Ectodermal cell (in vitro differentiated cells): Measurements from ENCODE around the gene PNKP.

Experiments
- H3K27ac ChIP-seq: 2 replicates; pipeline ENCODE4 v1.7.0; 2013; ENCODE audit warnings: mild to moderate bottlenecking, low read depth, low read length; ENCODE audit not compliant: insufficient read depth, poor library complexity, severe bottlenecking
- H3K27me3 ChIP-seq: 2 replicates; pipeline ENCODE4 v1.7.0; 2013; ENCODE audit warnings: mild to moderate bottlenecking, low read length; ENCODE audit not compliant: insufficient read depth, control insufficient read depth, poor library complexity, severe bottlenecking
- H3K36me3 ChIP-seq: one replicate; pipeline ENCODE4 v1.7.0; 2013; ENCODE audit warnings: low read length; ENCODE audit not compliant: control insufficient read depth, insufficient read depth
- H3K4me1 ChIP-seq: one replicate; pipeline ENCODE4 v1.7.0; 2013; ENCODE audit warnings: low read length; ENCODE audit not compliant: control insufficient read depth, insufficient read depth
- H3K4me3 ChIP-seq: 2 replicates; pipeline ENCODE4 v1.7.0; 2013; ENCODE audit warnings: low read depth, low read length, control low read depth; ENCODE audit not compliant: insufficient read depth
- H3K9me3 ChIP-seq: 2 replicates; pipeline ENCODE4 v1.7.0; 2013; ENCODE audit warnings: mild to moderate bottlenecking, low read length, moderate library complexity; ENCODE audit not compliant: control insufficient read depth
- WGBS, 2 experiments: methylation state at CpG; one replicate each; pipeline ENCODE4 v1.1.7; 2013; ENCODE audit warnings: missing lambda C conversion rate in 2 of 2; 5-methylcytosine and 5-hydroxymethylcytosine counted together

PNKP gene

GRCh38 chr19:49906879-49907564, 39.6 kb upstream of the PNKP start:
- Histone ChIP-seq H3K4me1 (no peaks in the 10 kb centered on the region), H3K36me3 (peaks cover 35% of the 10 kb centered on the region), H3K9me3 (no peaks in the 10 kb centered on the region), H3K27me3 (no peaks in the 10 kb centered on the region), H3K27ac (no peak overlapping the region), H3K4me3 (no peak overlapping the region)
- WGBS, 2 experiments: 93 to 95% methylated on average over 16 of the region's 16 CpGs

DNA sequence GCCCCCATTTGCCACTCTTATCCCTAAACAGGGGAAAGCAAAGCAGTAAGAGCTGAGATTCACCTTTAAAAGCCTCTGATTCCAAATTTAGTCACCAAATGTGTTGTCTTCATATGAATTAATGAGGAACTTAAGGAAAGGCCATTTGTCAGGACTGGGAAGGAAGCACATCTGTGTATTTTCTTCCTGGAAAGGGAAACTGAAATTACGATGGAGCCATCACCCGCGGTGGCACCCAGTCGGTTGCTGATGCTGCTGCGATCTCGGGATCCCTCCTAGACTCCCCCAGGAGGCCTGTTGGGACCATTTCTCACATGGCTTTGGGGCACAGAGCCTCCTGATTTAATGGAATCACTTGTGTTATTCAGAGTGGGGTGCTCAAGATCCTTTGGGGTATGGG, 36.8 kb upstream of the PNKP start:
- no peak overlapping the region for H3K27ac ChIP-seq
- no peak overlapping the region for H3K4me3 ChIP-seq
- WGBS, 2 experiments: 92 to 93% methylated on average over 6 of the region's 6 CpGs
- H3K36me3 ChIP-seq: peaks cover 28% of the 10 kb centered on the region
- H3K27me3 ChIP-seq: no peaks in the 10 kb centered on the region
- no peaks in the 10 kb centered on the region for H3K4me1 ChIP-seq
- H3K9me3 ChIP-seq: no peaks in the 10 kb centered on the region

DNA sequence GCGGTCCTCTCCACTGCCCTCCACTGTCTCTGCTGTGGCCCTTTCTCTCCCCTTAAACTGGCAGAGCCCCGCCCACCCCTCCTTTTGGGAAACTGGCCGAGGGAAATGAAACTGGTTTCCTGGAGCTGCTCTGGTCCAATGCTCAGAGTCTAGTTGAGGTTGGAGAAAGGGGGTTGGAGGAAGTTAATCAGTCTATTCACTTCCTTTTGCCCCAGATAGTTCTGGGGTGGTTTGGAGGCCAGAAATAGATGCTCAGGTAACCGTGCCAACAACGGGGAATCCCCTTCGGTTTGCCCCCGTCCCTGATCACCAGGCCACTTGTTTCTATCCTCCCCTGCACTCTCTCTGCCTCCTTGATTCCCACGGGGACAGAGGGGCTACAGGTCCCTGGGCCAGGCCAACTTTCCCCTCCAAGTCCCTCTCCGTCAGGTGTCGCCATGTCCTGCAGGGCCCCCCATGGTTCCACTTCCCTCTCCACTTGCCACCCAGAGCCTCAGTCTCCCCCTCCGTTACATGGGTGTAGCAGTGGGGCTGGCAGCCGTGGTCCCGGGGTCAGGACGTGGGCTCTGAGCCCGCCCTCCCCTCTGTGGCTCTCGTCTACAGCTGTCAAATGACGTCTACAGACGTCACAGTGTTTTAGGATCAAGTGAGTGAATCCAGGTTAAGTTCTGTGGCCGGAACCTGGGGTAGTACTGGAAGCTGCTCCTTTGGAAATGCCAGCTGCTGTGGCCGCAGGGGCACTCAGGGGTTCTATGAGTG, 29.7 kb upstream of the PNKP start, which contains the start of gene IL4I1:
TSS of gene IL4I1 (minus strand) at position 25 of the 759 bp plus-strand sequence. CDS start 727 bp downstream, outside the sequence.
- Histone ChIP-seq H3K27ac (no peak within 1 kb of the TSS), H3K27me3 (no peaks in the 10 kb centered on the region), H3K4me1 (peaks cover 8% of the 10 kb centered on the region), H3K4me3 (no peak within 1 kb of the TSS), H3K9me3 (no peaks in the 10 kb centered on the region), H3K36me3 (no peaks in the 10 kb centered on the region)
- 67 to 69% methylated on average over 20 of the region's 20 CpGs for WGBS, 2 experiments

DNA sequence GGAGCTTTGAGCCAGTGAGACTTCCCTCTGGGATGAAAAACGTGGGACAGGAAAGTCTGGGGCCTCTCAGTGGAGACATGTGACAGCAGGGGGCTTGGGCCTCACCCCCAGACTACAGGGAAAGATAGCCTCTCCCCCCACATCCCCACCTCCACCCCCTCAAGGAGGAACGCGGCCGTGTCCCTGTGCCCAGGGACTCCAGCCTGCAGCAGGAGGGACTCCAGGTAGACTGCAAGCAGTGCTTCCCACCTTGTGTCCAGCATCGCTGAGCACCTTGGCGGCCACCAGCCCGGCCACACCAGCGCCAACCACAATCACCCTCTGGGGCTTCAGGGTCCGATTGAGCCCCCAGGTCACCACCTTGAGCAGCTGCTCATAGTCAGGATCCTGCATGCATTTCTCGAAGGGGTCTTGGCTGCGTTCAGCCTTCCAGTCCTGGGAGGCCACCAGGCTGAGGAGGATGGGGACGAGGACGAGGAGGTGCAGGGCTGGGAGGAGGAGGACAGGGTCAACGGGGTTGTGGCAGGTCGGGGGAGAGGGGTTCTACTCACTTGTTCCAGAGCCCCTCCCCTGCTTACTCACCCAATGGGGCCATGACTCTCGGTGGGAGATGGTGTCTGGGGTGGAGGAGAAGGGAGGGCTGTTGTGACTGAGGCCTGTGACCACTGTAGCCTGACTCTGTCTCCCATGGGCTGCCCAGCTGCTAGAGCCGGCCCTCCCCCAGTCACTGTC, 28.4 kb upstream of the PNKP start:
- Histone ChIP-seq H3K4me1 (peaks cover 8% of the 10 kb centered on the region), H3K9me3 (no peaks in the 10 kb centered on the region), H3K27ac (no peak overlapping the region), H3K36me3 (no peaks in the 10 kb centered on the region), H3K4me3 (no peak overlapping the region), H3K27me3 (peaks cover under 1% of the 10 kb centered on the region)
- WGBS, 2 experiments: 84% methylated on average over 16 to 17 of the region's 17 CpGs

DNA sequence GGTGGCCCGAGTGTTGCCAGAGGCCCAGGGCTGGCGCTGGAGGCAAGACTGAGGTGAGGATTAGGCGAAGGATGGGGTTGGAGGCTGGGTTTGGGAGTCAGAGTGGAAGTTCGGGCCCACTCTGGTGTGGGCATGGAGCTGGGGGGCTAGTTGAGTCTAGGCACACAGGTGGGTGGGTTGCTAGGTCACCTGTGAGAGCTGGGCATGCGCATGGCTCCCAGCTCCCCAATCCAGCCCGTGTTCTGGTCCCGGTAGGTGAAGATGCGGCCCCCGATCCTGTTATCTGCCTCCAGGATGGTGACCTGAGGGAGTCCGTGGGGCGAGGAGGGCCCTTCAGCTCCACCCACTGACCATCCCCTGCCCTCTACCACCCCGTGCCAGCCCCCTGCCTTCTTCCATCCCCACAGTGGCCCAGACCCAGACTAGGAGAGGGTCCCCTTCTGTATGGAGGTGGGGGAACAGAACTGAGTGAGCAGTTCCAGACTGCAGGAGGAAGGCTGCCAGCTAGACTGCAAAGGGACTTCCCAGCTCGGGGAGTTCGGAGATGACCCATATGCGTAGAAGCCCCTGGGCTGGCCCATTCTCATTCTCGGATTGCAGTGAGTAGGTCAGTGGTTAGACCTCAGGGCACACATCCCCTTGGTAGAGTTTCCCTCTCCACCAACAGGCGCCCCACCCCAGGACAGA, 27.6 kb upstream of the PNKP start:
- Histone ChIP-seq H3K27me3 (peaks cover 7% of the 10 kb centered on the region), H3K4me3 (no peak overlapping the region), H3K27ac (no peak overlapping the region), H3K9me3 (no peaks in the 10 kb centered on the region), H3K4me1 (peaks cover 8% of the 10 kb centered on the region), H3K36me3 (no peaks in the 10 kb centered on the region)
- WGBS, 2 experiments: 92 to 93% methylated on average over 16 to 17 of the region's 17 CpGs

DNA sequence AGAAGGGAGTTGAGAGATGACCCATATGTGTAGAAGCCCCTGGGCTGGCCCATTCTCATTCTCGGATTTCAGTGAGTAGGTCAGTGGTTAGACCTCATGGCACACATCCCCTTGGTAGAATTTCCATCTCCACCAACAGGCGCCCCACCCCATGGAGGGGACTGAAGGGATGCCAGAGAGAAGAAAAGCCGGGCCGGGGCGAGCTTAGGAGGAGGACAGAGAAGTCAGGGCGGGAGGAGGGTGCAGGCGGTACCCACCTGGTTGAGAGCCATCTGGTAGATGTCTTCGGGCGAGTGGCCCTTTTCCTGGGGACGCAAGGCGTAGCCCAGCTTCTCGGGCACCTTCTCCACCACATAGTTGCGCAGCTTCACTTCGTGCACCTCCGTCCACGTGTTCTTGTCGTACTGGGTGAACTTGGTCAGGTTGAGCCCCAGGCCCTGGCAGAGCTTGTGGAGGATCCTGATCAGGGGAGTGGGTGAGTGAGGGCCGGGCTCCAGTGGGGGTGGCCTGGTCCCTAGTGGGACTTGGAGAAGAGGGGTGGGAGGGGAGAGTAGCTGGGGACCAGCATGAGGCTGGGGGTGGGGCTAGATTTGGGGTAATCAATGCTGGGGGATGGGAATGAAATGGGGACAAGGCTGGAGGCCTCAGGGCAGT, 26.8 kb upstream of the PNKP start:
- Histone ChIP-seq H3K36me3 (no peaks in the 10 kb centered on the region), H3K9me3 (no peaks in the 10 kb centered on the region), H3K4me1 (peaks cover 8% of the 10 kb centered on the region), H3K27me3 (peaks cover 16% of the 10 kb centered on the region), H3K4me3 (no peak overlapping the region), H3K27ac (no peak overlapping the region)
- WGBS, 2 experiments: 93% methylated on average over 18 of the region's 18 CpGs

DNA sequence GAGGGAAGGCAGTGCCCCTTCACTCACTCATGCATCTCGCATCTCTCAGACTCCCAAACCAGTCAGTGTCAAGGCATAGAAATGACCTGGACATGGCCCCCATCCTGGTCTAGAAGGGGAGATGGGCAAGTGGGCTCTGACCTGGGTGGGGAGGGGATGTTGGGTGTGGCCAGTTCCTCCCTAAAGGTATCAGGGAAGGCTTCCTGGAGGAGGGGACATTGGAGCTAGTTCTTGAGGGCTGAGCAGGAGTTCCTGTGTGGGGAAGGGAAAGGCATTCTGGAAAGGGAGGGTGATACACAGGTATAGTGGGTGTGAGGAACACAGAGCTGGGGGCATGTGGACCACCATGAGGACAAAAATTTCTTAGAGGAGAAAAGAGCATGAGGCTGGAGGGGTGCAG, 25.3 kb upstream of the PNKP start:
- Histone ChIP-seq H3K36me3 (no peaks in the 10 kb centered on the region), H3K27me3 (peaks cover 16% of the 10 kb centered on the region), H3K4me1 (peaks cover 7% of the 10 kb centered on the region), H3K4me3 (no peak overlapping the region), H3K27ac (no peak overlapping the region), H3K9me3 (no peaks in the 10 kb centered on the region)
- 93 to 95% methylated on average over 1 of the region's 1 CpG for WGBS, 2 experiments

DNA sequence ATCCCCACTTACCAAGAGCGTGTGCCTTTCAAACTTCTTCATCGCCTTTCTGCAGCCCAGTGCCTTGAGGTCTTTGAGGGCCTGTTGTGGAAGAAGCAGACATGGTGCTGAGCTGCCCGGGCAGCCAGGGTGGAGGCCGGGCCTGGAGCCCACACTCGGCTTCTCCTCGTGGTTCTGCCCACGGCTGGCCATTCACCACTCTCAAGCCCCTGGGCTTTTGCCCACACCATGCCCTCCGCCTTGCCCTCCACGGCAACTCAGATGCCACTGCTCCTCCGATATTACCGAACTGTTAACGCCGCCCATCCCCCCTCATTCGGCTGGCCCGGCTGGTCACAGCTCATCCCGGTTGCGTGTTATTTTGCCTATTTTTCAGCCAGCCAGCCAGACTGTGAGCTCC, 24.0 kb upstream of the PNKP start:
- no peaks in the 10 kb centered on the region for H3K9me3 ChIP-seq
- no peak overlapping the region for H3K4me3 ChIP-seq
- H3K27ac ChIP-seq: no peak overlapping the region
- no peaks in the 10 kb centered on the region for H3K4me1 ChIP-seq
- 91% methylated on average over 17 of the region's 17 CpGs for WGBS, 2 experiments
- H3K36me3 ChIP-seq: no peaks in the 10 kb centered on the region
- peaks cover 16% of the 10 kb centered on the region for H3K27me3 ChIP-seq

- Histone ChIP-seq H3K9me3 (no peaks in the 10 kb centered on the region), H3K4me1 (no peaks in the 10 kb centered on the region), H3K4me3 (peak overlapping the region; percentile 23), H3K36me3 (no peaks in the 10 kb centered on the region), H3K27ac (no peak overlapping the region), H3K27me3 (peaks cover 16% of the 10 kb centered on the region)
- WGBS, 2 experiments: 21 to 22% methylated on average over 67 to 69 of the region's 69 CpGs
These were observed 23.3 kb upstream of the PNKP start for GRCh38 chr19:49890349-49891311.
